Measurements from ENCODE around the gene RHBDL1. TPM values are rescaled to one million over a fixed set of nuclear protein-coding genes. Genes with fewer than 3 reads are reported as not detected.

The RHBDL1 gene
- total and polyA plus RNA-seq, 9 of the 15 experiments (the other 6 are each of a cell fraction or from before 2014, with no cell fraction given): 0.03 to 5.6 (median 1.3) TPM; not detected in 1

DNA sequence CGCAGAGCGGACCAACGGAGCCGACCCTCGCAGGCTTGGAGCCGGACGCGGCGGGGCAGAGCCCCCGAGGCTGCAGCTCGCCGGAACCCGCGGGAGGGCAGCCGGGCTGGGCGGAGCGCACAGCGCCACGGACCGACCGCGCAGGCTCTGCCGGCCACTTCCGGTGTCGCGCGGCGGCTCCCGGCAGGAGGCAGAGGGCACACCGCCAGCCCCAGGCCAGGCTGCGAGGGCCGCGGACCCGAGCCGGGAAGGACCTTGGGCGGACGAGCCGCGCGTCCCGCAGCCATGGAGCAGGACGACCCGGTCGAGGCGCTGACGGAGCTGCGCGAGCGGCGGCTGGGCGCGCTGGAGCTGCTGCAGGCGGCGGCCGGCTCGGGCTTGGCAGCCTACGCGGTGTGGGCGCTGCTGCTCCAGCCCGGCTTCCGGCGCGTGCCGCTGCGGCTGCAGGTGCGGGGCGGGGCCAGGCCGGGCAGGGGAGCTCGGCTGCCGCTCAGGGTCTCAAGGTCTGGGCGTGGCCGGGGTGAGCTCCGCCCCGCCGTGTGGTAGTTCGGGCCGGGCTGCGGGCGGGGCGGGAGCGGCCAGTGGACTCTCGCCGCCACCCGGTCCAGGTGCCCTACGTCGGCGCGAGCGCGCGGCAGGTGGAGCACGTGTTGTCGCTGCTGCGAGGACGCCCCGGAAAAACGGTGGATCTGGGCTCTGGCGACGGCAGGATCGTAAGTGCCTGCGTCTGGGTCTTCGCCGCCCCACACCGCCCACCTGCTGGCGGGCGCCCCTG lies 45.7 kb downstream of the RHBDL1 start, which contains the start of gene ANTKMT (continued):
- TF ChIP-seq MTF1 (CRISPR knock-in tag; IDR thresholded peaks at IDR 0.05; ENCODE audit: borderline replicate concordance) (no peak), ZNF146 (CRISPR knock-in tag; IDR thresholded peaks at IDR 0.05; ENCODE audit: unreplicated experiment) (no peak), ZMIZ1 (IDR thresholded peaks at IDR 0.05; ENCODE audit: low read depth in 2 of 2, low read length in 2 of 2) (no peak; a peak in 1 of 4 replicates), BRCA1 (IDR thresholded peaks at IDR 0.05) (no peak), BRCA1 (CRISPR knock-in tag; IDR thresholded peaks at IDR 0.05) (no peak), SRSF9 (IDR thresholded peaks at IDR 0.05; ENCODE audit: borderline replicate concordance, low read depth, low read length) (no peak), CBX2 (IDR thresholded peaks at IDR 0.05; ENCODE audit: insufficient read depth, low read length, poor library complexity, severe bottlenecking) (no peak)
- TF ChIP-seq, protein P1, sequence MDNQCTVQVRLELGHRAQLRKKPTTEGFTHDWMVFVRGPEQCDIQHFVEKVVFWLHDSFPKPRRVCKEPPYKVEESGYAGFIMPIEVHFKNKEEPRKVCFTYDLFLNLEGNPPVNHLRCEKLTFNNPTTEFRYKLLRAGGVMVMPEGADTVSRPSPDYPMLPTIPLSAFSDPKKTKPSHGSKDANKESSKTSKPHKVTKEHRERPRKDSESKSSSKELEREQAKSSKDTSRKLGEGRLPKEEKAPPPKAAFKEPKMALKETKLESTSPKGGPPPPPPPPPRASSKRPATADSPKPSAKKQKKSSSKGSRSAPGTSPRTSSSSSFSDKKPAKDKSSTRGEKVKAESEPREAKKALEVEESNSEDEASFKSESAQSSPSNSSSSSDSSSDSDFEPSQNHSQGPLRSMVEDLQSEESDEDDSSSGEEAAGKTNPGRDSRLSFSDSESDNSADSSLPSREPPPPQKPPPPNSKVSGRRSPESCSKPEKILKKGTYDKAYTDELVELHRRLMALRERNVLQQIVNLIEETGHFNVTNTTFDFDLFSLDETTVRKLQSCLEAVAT (IDR thresholded peaks at IDR 0.05): no peak
- TF ChIP-seq, protein P2, sequence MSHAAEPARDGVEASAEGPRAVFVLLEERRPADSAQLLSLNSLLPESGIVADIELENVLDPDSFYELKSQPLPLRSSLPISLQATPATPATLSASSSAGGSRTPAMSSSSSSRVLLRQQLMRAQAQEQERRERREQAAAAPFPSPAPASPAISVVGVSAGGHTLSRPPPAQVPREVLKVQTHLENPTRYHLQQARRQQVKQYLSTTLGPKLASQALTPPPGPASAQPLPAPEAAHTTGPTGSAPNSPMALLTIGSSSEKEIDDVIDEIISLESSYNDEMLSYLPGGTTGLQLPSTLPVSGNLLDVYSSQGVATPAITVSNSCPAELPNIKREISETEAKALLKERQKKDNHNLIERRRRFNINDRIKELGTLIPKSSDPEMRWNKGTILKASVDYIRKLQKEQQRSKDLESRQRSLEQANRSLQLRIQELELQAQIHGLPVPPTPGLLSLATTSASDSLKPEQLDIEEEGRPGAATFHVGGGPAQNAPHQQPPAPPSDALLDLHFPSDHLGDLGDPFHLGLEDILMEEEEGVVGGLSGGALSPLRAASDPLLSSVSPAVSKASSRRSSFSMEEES (CRISPR knock-in tag; IDR thresholded peaks at IDR 0.05): no peak
- TF ChIP-seq, protein P3, sequence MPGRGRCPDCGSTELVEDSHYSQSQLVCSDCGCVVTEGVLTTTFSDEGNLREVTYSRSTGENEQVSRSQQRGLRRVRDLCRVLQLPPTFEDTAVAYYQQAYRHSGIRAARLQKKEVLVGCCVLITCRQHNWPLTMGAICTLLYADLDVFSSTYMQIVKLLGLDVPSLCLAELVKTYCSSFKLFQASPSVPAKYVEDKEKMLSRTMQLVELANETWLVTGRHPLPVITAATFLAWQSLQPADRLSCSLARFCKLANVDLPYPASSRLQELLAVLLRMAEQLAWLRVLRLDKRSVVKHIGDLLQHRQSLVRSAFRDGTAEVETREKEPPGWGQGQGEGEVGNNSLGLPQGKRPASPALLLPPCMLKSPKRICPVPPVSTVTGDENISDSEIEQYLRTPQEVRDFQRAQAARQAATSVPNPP (IDR thresholded peaks at IDR 0.05; ENCODE audit: borderline replicate concordance, insufficient read depth, insufficient read length): no peak
- TF ChIP-seq, protein P4, sequence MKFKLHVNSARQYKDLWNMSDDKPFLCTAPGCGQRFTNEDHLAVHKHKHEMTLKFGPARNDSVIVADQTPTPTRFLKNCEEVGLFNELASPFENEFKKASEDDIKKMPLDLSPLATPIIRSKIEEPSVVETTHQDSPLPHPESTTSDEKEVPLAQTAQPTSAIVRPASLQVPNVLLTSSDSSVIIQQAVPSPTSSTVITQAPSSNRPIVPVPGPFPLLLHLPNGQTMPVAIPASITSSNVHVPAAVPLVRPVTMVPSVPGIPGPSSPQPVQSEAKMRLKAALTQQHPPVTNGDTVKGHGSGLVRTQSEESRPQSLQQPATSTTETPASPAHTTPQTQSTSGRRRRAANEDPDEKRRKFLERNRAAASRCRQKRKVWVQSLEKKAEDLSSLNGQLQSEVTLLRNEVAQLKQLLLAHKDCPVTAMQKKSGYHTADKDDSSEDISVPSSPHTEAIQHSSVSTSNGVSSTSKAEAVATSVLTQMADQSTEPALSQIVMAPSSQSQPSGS (CRISPR knock-in tag; IDR thresholded peaks at IDR 0.05): no peak

Measured in K562 (cell line).